HCT116 (cell line): ENCODE measurements around the gene SEMA6A. TPM values are rescaled to one million over a fixed set of nuclear protein-coding genes. Genes with fewer than 3 reads are reported as not detected.

ENCODE experiments used
- ATAC-seq: fragments of 200-7000 bp; cut with Tn5 transposase; 2 replicates; pipeline ENCODE4 v1.9.1; 2020; ENCODE audit warnings: mild to moderate bottlenecking, moderate library complexity
- BruUV-seq: library from RNA; stranded (reverse); fragments of 400-500 nt; replicated peaks from 2 replicates; lab custom pipeline; 2021; lab: Mats Ljungman, UMichigan
- CTCF ChIA-PET: fragments of 300-600 bp; sonication (Branson Sonifier 250); formaldehyde crosslinking; loops from one replicate; lab custom pipeline; 2021; ENCODE audit warnings: antibody characterized with exemption; lab: Charles Lee
- POLR2A ChIA-PET: fragments of 300-600, 350-600 bp; sonication (Branson Sonifier 250); formaldehyde crosslinking; loops from one replicate; lab custom pipeline; 2021; ENCODE audit warnings: antibody characterized with exemption; lab: Charles Lee
- RAD21 ChIA-PET, 2 experiments: fragments of 300-600 bp; sonication (Branson Sonifier 250); formaldehyde crosslinking; loops; one replicate each; lab custom pipeline; 2023; ENCODE audit warnings: low total read pairs in 2 of 2; ENCODE audit not compliant: uncharacterized antibody in 2 of 2, unreplicated experiment in 2 of 2, low non-redundant PET in 1 of 2; lab: Charles Lee
- DNase-seq: peaks from one replicate; pipeline ENCODE4 v3.0.0-alpha.2; 2010; ENCODE audit warnings: low read depth, low spot score
- H2AFZ ChIP-seq: fragments of 200-600 bp; shearing (Covaris generic), sonication (generic); 2 replicates; pipeline ENCODE4 v1.6.1; 2017; ENCODE audit warnings: low read depth, mixed run types, mixed read lengths, antibody characterized with exemption, low read length; ENCODE audit not compliant: poor library complexity, severe bottlenecking
- H3K27ac ChIP-seq: 2 replicates; pipeline ENCODE4 v1.5.1; 2012; ENCODE audit warnings: low read depth, low read length
- H3K27me3 ChIP-seq: fragments of 200-600 bp; sonication (generic); 2 replicates; pipeline ENCODE4 v1.6.1; 2016; ENCODE audit warnings: mixed run types, low read length, mixed read lengths; ENCODE audit not compliant: insufficient read depth
- H3K36me3 ChIP-seq, 2 experiments: fragments of 200-500 bp in 1 of 2; fragments of 200-600 bp in 1 of 2; sonication (Bioruptor generic) in 1 of 2; sonication (generic) in 1 of 2; 2 replicates each; pipeline versions ENCODE4 v1.5.1 to v1.6.1; 2014 to 2016; ENCODE audit warnings: low read length in 2 of 2, inconsistent platforms in 1 of 2, mixed read lengths in 1 of 2, mixed run types in 1 of 2; ENCODE audit not compliant: insufficient read depth in 2 of 2, control insufficient read depth in 1 of 2
- H3K4me1 ChIP-seq, 2 experiments: fragments of 200-600 bp in 1 of 2; sonication (generic) in 1 of 2; 2 replicates each; pipeline versions ENCODE4 v1.5.1 to v1.6.1; 2012 to 2017; ENCODE audit warnings: low read length in 2 of 2, inconsistent platforms in 1 of 2, mild to moderate bottlenecking in 1 of 2, mixed read lengths in 1 of 2, mixed run types in 1 of 2, moderate library complexity in 1 of 2; ENCODE audit not compliant: insufficient read depth in 2 of 2, control insufficient read depth in 1 of 2
- H3K4me2 ChIP-seq: fragments of 200-600 bp; sonication (generic); 2 replicates; pipeline ENCODE4 v1.6.1; 2017; ENCODE audit warnings: mixed run types, low read length, mixed read lengths
- H3K4me3 ChIP-seq, 2 experiments: fragments of 200-600 bp in 1 of 2; sonication (generic) in 1 of 2; replicated peaks in 1 of 2; 2 replicates each; pipeline ENCODE4 v1.5.1; 2011 to 2016; ENCODE audit warnings: low read length in 2 of 2, control low read depth in 1 of 2, low read depth in 1 of 2, mild to moderate bottlenecking in 1 of 2, mixed read lengths in 1 of 2, mixed run types in 1 of 2
- H3K79me2 ChIP-seq: fragments of 200-600 bp; sonication (generic); 2 replicates; pipeline ENCODE4 v1.6.1; 2017; ENCODE audit warnings: mild to moderate bottlenecking, mixed run types, low read length, moderate library complexity, mixed read lengths; ENCODE audit not compliant: insufficient read depth
- H3K9ac ChIP-seq: fragments of 200-600 bp; sonication (generic); 2 replicates; pipeline ENCODE4 v1.6.1; 2016; ENCODE audit warnings: low read length, mixed read lengths
- H3K9me2 ChIP-seq: fragments of 200-600 bp; sonication (generic), shearing (Covaris generic); 2 replicates; pipeline ENCODE4 v1.6.1; 2017; ENCODE audit warnings: mixed run types, mild to moderate bottlenecking, moderate library complexity; ENCODE audit not compliant: insufficient read depth
- H3K9me3 ChIP-seq, 2 experiments: fragments of 200-500 bp in 1 of 2; fragments of 200-600 bp in 1 of 2; sonication (Bioruptor generic) in 1 of 2; sonication (generic) in 1 of 2; 2 replicates each; pipeline ENCODE4 v1.6.1; 2014 to 2017; ENCODE audit warnings: low read length in 2 of 2, mixed read lengths in 2 of 2, inconsistent platforms in 1 of 2, low read depth in 1 of 2, mild to moderate bottlenecking in 1 of 2, mixed run types in 1 of 2, moderate library complexity in 1 of 2; ENCODE audit not compliant: control insufficient read depth in 1 of 2, insufficient read depth in 1 of 2
- H4K20me1 ChIP-seq: fragments of 200-600 bp; sonication (generic), shearing (Covaris generic); 2 replicates; pipeline ENCODE4 v1.6.1; 2017; ENCODE audit warnings: mixed run types, mild to moderate bottlenecking, moderate library complexity; ENCODE audit not compliant: insufficient read depth
- CBX3 ChIP-seq: IDR thresholded peaks from 2 replicates; pipeline ENCODE4 v1.6.1; 2012; ENCODE audit warnings: low read depth
- EGR1 ChIP-seq: IDR thresholded peaks from 2 replicates; pipeline ENCODE4 v1.6.1; 2012; ENCODE audit warnings: low read depth
- ELF1 ChIP-seq: IDR thresholded peaks from 2 replicates; pipeline ENCODE4 v1.6.1; 2012; ENCODE audit warnings: low read depth, borderline replicate concordance
- EZH2 ChIP-seq: fragments of 200-600 bp; sonication (generic); IDR thresholded peaks from 2 replicates; pipeline ENCODE4 v1.6.1; 2017; ENCODE audit warnings: antibody characterized with exemption, mixed run types
- EZH2phosphoT487 ChIP-seq: fragments of 200-600 bp; IDR thresholded peaks from 2 replicates; pipeline ENCODE4 v1.6.1; 2018; ENCODE audit warnings: antibody characterized with exemption, borderline replicate concordance
- FOSL1 ChIP-seq: IDR thresholded peaks from 2 replicates; pipeline ENCODE4 v1.6.1; 2012; ENCODE audit warnings: low read depth
- JUND ChIP-seq: IDR thresholded peaks from 2 replicates; pipeline ENCODE4 v1.6.1; 2012
- POLR2AphosphoS5 ChIP-seq: IDR thresholded peaks from 2 replicates; pipeline ENCODE4 v1.6.1; 2011; ENCODE audit warnings: mild to moderate bottlenecking, low read depth, low read length, moderate library complexity
- RAD21 ChIP-seq: IDR thresholded peaks from 2 replicates; pipeline ENCODE4 v1.6.1; 2012; ENCODE audit warnings: low read depth, mild to moderate bottlenecking
- SIN3A ChIP-seq: IDR thresholded peaks from 2 replicates; pipeline ENCODE4 v1.6.1; 2012; ENCODE audit warnings: low read depth
- SP1 ChIP-seq: IDR thresholded peaks from 2 replicates; pipeline ENCODE4 v1.6.1; 2012; ENCODE audit warnings: low read depth
- SRF ChIP-seq: IDR thresholded peaks from 2 replicates; pipeline ENCODE4 v1.6.1; 2012; ENCODE audit warnings: low read depth
- ZFX ChIP-seq: fragments of 450-650 bp; IDR thresholded peaks from 2 replicates; pipeline ENCODE4 v1.6.1; 2017
- intact Hi-C: fragments of 100-400 bp; cut with micrococcal nuclease; formaldehyde crosslinking; loops from 2 replicates; pipeline ENCODE4 v1.10.0; 2022
- total RNA-seq: library from RNA; stranded (reverse); gene quantifications from one replicate; pipeline ENCODE4 v1.2.1, GENCODE V29; 2021; ENCODE audit not compliant: unreplicated experiment
- TF ChIP-seq, protein P1 (sequence below): IDR thresholded peaks from 2 replicates; pipeline ENCODE4 v1.6.1; 2011; ENCODE audit warnings: mild to moderate bottlenecking, low read length, moderate library complexity; ENCODE audit not compliant: insufficient replicate concordance; ENCODE audit errors: extremely low read depth

The SEMA6A gene
- total RNA-seq, 1 experiment from 2014 or later, result 6.7 TPM

DNA sequence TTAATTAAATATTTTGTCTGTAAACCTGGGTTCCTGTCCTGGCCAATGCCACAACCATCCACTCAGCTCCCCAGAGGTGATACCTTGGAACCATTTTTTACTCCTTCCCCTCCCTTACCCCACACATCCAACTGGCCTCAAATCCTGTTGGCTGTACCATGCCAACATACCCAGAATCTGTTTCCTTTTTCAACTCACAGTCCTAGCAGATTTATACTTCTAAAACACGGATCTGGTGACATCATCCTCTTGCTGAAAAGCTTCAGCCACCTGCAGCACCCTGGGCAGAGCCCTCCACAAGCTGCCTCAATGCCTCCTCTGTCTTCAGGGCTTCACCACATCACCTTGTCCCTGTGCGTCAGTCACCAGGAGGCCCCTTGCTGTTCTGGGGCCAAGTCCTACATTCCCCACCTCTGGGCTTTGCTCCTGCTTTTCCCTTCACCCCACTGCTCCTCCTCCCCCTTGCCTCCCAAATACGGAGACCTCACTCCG, 14.9 kb downstream of the SEMA6A start:
- TF ChIP-seq EGR1 (no peak), EZH2phosphoT487 (no peak), POLR2AphosphoS5 (no peak), SP1 (no peak), SRF (no peak), JUND (no peak), RAD21 (no peak), EZH2 (no peak), ZFX (no peak), FOSL1 (no peak), SIN3A (no peak), ELF1 (no peak), CBX3 (no peak)
- TF ChIP-seq, protein P1, sequence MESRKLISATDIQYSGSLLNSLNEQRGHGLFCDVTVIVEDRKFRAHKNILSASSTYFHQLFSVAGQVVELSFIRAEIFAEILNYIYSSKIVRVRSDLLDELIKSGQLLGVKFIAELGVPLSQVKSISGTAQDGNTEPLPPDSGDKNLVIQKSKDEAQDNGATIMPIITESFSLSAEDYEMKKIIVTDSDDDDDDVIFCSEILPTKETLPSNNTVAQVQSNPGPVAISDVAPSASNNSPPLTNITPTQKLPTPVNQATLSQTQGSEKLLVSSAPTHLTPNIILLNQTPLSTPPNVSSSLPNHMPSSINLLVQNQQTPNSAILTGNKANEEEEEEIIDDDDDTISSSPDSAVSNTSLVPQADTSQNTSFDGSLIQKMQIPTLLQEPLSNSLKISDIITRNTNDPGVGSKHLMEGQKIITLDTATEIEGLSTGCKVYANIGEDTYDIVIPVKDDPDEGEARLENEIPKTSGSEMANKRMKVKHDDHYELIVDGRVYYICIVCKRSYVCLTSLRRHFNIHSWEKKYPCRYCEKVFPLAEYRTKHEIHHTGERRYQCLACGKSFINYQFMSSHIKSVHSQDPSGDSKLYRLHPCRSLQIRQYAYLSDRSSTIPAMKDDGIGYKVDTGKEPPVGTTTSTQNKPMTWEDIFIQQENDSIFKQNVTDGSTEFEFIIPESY, result no peak
- Histone ChIP-seq H3K4me1 (no peaks in the 10 kb centered on the region), H3K27ac (no peak overlapping the region), H4K20me1 (no peaks in the 10 kb centered on the region), H2AFZ (no peak overlapping the region), H3K9me2 (no peaks in the 10 kb centered on the region), H3K27me3 (no peaks in the 10 kb centered on the region), H3K79me2 (no peaks in the 10 kb centered on the region), H3K4me2 (no peak overlapping the region), H3K4me3 (no peak overlapping the region), H3K36me3 (no peaks in the 10 kb centered on the region), H3K9me3 (no peaks in the 10 kb centered on the region), H3K9ac (no peak overlapping the region)
- intact Hi-C loops, result loop anchor here (5.0 to 10.0 kb wide), 2 partner anchors 55 to 388 kb away; no protein-coding TSS in a partner anchor
- ChIA-PET POLR2A (no interaction called here), RAD21 (no interaction called here), CTCF (no interaction called here)
- ATAC-seq, result no peak
- no peak for DNase-seq
- no TSS peak for BruUV-seq
